Epithelial cell of esophagus (primary cell): ENCODE results near the gene RGS7.
"Not testable (repeated sequence)": the region's sequence is repeated elsewhere in the genome, so short reads cannot be mapped to it uniquely, and the experiment has no call there.

Experiments used
- DNase-seq: peaks from one replicate; pipeline ENCODE4 v3.0.0; 2010; ENCODE audit warnings: low read depth
- H3K4me3 ChIP-seq: 2 replicates; pipeline ENCODE4 v1.5.1; 2011; ENCODE audit warnings: mild to moderate bottlenecking, low read length, control low read depth
- TF ChIP-seq, protein P1 (sequence below): IDR thresholded peaks from 2 replicates; pipeline ENCODE4 v1.5.1; 2011; ENCODE audit warnings: low read depth, mild to moderate bottlenecking, low read length, control low read depth, inconsistent platforms; ENCODE audit not compliant: insufficient read depth; ENCODE audit errors: missing control alignments

RGS7 gene

DNA sequence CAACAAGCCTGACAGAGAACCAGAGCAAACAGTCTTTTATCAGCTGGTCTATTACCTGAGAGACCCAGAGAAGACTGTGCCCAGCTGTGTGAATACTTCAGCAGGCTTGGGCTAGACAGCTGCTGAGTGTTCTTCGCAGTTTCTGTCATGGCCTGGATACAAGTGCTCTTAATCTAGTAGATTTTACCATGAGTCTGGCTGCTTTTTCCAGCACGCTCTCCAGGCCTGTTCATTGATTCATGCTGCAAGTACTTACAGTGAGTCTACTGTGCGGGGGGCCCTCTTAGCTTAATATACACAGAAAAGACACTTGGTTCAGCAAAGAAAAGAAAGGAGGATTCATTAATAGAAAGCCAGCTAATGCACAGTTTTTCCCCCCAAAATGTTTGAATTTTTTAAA lies 48.5 kb downstream of the RGS7 start:
- TF ChIP-seq, protein P1, sequence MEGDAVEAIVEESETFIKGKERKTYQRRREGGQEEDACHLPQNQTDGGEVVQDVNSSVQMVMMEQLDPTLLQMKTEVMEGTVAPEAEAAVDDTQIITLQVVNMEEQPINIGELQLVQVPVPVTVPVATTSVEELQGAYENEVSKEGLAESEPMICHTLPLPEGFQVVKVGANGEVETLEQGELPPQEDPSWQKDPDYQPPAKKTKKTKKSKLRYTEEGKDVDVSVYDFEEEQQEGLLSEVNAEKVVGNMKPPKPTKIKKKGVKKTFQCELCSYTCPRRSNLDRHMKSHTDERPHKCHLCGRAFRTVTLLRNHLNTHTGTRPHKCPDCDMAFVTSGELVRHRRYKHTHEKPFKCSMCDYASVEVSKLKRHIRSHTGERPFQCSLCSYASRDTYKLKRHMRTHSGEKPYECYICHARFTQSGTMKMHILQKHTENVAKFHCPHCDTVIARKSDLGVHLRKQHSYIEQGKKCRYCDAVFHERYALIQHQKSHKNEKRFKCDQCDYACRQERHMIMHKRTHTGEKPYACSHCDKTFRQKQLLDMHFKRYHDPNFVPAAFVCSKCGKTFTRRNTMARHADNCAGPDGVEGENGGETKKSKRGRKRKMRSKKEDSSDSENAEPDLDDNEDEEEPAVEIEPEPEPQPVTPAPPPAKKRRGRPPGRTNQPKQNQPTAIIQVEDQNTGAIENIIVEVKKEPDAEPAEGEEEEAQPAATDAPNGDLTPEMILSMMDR = no peak
- H3K4me3 ChIP-seq = no peak overlapping the region
- no peak for DNase-seq

DNA sequence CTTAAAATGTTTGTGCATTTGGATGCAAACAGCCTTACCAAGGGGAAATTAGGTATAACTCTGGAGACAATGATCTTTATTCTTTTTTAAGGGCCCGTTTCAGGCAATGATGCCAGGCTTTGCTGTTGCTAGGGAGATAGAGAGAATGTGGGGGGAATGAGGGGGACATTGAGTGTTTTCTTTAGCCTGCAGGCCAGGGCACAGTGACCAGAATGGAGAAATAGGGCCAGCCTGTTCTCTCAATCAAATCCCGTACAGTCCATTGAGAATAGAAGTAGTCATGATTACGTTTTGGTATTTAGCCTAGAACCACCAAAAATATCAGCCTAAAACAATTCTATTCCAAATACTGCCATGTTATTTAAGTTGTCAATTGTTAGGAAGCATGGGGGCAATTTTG lies 49.0 kb downstream of the RGS7 start:
- no peak overlapping the region for H3K4me3 ChIP-seq
- DNase-seq = no peak

DNA sequence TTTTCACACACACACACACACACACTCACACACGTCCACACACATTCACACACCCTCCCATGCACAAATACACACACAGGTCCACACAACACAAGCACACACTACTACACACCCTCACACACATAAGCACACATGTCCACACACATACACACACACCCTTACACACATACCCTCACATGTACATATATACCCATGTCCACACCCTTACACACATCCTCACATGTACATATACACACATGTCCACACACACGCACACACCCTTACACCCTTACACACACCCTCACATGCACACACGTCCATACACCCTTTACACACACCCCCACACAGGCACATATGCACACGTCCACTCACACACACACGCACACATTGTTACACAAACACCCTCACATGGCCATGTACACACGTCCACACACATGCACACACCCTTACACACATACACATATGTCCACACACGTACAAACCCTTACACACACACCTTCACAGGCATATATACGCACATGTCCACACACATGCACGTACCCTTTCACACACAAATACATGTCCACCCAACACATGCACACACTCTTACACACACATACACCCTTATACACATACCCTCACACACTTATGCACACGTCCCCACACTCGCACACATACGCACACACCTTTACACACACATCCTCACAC lies 50.7 kb downstream of the RGS7 start:
- no peak overlapping the region for H3K4me3 ChIP-seq
- no peak for DNase-seq
- TF ChIP-seq, protein P1 = no peak

More for the DNA sequence above, 49.0 kb downstream of the RGS7 start:
- TF ChIP-seq, protein P1 = no peak

DNA sequence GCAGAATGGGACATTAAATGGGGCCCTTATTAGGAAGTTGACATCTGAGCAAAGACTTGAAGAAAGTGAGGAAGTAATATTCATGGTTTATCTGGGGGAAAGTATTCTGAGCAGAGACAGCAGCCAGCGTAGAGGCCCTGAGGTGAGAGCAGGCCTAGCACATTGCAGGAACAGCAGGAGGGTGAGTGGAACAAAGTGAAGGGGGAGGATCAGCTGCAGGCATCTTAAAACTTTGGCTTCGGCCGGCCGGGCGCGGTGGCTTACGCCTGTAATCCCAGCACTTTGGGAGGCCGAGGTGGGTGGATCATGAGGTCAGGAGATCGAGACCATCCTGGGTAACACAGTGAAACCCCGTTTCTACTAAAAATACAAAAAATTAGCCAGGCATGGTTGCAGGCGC lies 55.0 kb downstream of the RGS7 start:
- not testable (repeated sequence) for DNase-seq, H3K4me3 ChIP-seq

DNA sequence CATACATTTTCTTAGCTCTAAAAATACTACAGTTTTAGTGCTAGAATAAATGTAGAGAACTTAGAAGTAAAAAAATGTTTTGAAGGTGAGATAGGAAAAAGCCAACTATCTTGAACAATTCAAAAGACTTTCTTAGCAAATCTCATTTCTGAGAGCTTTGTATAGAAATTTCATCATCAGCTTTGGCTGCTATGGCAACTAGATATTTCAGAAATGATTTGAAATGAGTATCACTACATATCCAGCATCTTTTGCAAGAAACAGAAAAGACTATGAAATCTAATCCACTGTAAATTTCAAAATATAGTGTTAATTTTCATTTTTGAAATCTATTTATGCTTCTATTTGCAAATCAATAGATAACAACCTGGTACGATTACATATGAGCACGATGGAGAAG lies 57.7 kb downstream of the RGS7 start:
- TF ChIP-seq, protein P1 = no peak
- H3K4me3 ChIP-seq = no peak overlapping the region
- DNase-seq = no peak

DNA sequence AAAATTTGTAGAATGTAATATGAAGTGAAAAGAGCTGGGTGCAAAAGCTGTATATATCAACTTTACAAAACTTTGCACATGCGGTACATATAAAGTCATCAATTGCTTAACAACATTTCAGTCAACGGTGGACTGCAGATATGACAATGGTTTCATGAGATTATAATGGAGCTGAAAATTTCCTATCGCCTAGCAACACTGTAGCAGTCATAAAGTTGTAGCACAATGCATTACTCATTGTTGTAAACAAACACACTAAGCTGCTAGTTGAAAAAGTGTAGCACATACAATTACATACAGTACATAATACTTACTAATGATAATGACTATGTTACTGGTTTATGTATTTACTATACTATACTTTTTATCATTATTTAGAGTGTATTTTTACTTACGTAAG lies 64.0 kb downstream of the RGS7 start:
- TF ChIP-seq, protein P1 = no peak
- H3K4me3 ChIP-seq = no peak overlapping the region
- no peak for DNase-seq

DNA sequence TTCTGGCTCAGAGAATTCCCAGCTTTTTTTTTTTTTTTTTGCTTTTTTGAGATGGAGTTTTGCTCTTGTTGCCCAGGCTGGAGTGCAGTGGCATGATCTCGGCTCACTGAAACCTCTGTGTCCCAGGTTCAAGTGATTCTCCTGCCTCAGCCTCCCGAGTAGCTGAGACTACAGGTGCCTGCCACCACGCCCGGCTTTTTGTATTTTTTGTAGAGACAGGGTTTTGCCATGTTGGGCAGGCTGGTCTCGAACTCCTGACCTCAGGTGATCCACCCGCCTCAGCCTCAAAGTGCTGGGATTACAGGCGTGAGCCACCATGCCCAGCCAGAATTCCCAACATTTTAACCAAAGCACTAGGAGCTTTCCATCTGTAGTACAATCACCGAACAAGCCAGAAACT lies 65.5 kb downstream of the RGS7 start:
- not testable (repeated sequence) for DNase-seq, H3K4me3 ChIP-seq

DNA sequence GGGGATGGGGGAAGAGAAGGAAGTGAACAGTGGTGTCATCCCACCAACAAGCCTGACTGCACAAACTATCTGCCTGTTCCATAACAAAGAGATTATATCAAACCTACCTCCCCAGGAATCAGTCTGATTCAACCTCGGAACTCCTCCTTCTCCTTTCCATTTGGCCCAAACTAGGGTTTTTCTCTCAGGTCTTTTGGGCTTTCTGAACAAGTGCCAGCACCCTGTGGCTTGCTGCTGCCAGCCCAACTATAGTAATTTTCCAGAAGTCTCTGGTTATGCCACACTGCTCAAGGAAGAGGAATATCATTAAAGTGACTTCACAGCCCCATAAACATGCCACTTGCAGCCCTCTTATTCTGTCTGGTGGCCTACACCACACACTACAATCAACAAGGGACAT lies 70.5 kb downstream of the RGS7 start:
- no peak overlapping the region for H3K4me3 ChIP-seq
- DNase-seq = no peak
- TF ChIP-seq, protein P1 = no peak
